ENCODE results near the gene CNTNAP2.

DNA sequence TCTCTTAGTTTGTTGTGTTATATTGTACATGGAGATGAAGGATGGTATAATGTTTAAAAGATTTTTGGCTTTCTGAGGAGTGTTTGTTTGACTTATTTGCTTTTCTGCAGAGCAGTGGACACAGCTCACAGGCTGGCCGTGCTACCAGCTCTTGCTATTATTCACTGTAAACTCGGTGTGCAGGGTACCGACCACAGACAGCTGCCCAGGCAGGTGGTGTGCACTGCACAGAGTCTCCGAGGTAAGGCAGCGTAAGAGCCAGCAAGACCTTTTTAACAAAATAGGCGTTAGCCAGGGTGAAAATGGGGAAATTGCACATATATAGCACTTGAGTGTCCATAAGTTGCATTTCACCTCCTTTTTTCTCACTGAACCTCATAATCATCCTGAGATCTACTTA, 438.0 kb downstream of the CNTNAP2 start:
- TF ChIP-seq POLR2A (IDR thresholded peaks at IDR 0.05) (no peak), CTCF (IDR thresholded peaks at IDR 0.05) (no peak)
